SKM-1 (cell line): ENCODE results near the gene LCLAT1.

Source experiments
- DNase-seq: peaks from one replicate; lab custom pipeline; 2025; ENCODE audit not compliant: unreplicated experiment; lab: John Stamatoyannopoulos, UW

LCLAT1 gene

DNA sequence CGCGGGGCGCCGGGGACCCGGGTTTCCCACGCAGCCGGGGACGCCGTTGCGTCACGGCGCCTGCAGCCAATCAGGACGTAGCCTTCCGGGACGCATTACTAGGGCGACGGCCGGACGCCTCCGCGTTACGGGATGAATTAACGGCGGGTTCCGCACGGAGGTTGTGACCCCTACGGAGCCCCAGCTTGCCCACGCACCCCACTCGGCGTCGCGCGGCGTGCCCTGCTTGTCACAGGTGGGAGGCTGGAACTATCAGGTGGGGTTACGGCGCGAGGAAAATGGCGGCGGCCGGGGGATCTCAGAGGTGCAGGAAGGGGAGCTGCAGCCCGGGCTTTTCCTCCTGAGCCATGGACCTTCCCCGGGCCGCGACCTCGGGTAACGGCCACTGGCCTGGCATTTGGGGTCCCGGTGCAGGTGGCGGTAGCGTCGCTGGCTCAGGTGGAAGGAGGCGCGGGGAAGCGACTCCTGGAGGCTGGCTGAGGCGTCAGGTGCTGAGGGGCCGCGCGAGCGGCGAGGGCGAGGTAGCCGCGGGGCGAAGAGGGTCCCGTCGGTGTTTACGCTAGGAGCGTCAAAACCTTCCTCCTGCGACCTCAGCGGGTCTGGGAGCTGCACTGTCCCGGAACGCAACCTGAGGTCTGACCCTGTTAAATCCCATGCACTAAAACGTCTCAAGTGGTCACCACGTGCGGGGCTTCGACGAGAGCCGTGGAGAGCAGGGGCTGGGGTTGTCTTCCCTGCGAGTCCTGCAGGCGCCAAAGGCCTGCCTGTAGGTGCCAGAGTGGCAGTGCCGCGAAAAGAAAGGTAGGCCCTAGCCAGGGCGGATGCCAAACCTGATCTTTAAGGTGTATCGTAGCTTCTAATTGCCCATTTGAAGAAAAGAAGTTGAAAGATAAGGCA is at the start of gene LCLAT1:
TSS of gene LCLAT1 (plus strand) at position 98 of the 897 bp plus-strand sequence. CDS start 78,345 bp downstream, outside the sequence.
- DNase-seq: peak; percentile 49

GRCh38 chr2:30398084-30398873 is 48.8 kb upstream of the LCLAT1 start:
- no peak for DNase-seq

DNA sequence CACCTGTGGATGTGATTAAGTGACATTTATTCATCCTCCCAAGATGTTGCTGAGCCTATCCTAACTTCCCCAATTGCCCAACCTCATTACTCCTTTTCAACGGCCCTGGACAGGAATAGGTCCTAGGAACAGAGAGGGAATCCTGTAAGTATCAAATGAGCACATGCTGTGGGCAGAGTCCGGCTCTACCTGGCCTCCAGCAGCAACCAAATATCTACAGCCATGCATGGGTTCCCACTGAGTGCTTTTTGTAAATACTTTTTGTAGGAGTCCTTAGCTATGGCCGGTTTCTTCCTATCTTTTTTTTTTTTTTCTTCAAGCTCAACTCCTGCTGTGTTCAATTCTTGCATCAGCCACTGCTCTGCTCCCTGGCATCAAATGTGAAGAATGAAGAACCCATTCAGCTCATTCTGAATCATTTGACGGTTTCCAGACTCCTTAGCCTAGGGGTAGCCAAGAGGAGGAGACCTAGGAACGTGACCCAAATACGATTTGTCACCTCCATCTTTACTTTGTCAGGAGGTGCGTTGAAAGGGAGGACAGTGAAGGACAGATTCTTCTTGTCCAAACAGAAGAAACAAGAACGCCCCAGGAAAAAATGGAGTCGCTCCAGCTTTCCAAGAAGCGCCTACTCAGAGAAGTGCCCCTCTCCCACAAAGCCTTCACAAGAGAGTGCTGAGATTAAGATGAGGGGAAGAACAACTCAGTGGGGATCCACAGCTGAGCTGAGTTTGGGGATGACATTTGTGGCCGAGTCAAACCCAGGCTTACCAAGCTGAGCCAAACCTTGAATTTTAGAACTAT is 46.7 kb upstream of the LCLAT1 start:
- no peak for DNase-seq

DNA sequence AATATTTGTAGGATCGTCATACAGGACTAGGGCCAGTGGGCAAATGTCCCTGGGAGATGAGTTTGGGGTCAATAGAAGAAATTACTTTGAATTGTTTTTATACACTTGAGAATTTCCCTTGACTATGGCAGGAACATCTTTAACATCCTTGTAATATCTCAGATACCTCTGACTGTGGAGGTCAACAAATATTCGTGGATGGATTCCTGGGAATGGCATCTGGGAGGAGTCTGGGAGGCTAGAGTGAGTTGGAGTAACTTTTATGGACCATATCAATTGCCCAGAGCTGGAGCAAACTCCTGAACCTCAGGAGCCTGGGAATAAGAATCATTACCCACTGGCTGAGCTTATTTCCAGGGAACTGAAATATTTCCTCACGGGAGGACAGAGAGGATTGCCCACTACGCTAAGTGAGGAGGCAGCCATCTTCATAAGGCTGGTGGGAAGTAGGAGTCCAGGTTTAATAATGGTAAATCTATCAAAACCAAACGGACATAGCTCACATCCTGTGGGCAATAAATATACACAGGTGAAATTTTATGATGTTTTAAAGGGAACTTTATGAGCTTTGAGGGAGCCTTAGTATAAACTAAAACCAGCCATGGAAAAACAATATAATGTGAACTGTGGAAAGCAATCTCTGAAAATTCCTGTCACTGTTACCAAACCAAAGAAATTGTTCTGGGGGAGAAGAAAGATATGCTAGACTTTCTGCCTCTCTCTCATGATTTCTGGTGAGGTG is 44.4 kb upstream of the LCLAT1 start:
- no peak for DNase-seq

DNA sequence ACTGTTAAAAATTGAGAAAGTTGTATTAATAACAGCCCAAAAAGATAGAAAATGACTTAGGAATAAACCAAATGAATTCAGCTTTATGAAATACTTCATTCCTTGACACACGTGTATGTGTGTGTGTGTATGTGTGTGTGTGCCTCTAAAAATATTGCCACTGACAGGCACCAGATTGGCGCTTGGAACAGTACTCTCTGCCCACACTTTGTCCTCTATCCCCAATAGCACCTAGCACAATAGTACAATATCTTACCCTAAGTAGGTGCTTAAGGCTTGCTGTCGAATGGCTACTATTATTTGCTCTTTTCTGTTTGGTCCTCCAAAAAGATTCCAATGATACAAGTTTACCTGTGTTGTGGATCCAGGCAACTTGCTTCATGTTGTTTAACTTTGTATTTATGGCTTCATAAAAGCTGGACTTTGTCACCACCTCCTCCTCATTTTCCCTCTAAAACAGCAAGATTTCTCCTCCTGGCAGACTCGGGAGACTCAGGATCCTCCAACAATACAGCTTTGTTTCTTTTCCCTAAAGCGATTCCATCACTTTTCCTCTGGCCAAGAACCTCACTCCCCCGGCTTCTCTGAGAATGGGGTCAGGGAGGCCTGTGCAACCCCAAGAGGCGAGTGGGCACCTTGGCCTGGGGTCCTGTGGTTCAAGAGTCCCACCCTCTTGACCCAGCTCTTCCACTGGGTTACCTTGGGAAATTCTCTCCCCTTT is 43.3 kb upstream of the LCLAT1 start:
- DNase-seq: no peak

DNA sequence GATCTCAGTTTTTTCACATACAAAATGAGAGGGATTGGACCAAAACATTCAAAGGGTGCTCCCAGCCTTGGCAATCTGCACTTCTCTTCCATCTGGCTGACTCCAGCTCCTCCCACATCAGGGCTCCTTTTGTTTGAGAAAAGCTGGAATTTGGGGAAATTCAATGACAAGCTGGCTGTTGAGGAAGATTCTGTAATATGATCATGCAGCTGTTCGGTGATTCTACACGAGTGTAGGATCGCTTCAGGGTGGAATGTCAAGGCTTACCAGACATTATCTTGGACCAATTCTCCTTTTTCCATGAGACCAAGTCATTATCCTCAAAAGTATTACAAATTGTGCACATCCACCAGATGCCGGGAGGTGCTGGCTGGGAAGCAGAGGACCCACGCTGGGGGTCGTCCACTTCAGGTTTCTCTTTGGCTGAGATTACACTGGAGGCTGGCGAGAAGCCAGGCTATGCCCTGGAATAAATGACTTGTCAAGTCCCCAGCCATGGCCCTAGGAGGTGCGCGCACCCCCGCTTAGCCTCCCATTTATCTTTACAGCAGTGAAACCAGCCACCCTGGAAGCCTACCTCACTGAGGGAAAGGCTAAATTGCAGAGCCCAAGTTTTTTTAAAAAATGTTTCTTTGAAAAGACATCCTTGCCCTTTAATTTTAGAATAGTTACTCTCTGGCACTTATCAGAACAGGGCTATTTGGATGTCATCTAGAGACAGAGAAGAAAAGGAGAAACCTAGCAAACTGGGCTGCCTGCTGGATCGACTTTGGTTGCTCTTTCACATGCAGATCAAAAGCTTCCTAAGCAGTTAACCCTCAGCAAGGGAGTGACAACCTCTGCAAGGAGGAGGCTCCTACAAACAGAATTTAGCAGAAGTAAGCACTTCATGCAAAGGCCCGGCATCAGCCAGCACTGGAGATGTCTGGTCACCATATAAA is 42.5 kb upstream of the LCLAT1 start:
- DNase-seq: no peak

DNA sequence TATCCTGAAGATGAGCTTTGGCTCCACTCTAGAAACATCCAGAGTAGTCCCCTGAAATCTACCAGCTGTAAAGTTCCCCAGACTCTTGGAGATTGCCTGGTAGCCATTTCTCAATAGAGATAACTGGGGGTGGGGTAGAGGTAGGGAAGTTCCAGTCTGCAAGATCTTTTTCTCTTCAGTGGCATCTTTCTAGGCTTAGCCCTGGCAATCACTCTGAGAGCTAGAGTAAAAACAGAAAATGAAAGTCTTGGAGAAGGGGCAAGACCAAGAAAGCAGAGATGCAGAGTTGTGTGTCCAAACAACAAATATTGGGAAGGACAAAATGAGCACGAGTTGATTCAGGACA is 41.8 kb upstream of the LCLAT1 start:
- DNase-seq: no peak

DNA sequence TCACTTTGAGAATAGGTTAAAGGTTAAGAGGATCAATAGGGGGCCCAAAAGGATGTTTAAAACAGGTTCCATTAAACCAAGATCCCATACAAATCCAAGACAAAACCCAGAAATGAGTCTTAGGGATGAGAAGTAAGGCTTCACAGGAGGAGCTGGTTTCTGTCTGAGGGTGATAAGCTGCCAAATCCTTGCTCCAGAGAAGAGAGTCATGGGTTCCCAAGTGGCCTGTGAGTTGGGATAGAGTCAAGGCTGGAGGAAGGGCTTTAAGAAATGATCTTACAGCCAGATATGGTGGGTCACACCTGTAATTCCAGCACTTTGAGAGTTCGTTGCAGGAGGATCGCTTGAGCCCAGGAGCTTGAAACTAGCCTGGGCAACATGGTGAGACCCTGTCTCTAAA is 40.2 kb upstream of the LCLAT1 start:
- no peak for DNase-seq

DNA sequence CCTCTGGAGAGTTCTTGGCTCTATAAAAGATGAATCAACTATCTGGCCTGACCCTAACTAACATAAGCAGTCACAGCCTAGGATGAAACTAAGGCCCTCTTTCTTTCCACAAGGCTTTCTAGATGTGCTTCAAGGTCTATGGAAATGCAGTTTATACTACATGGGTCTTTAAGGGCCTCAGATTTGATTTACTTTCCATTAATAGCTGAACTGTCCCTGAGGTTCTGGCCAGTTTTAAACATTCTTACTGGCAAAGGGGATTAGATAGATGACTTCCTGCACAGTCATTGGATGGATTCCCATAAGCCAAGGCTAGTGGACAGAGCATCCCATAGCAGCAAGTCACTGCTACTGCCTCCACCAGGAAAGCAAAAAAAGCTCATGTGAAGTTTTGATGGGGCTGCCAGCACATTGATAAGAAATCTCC is 38.1 kb upstream of the LCLAT1 start:
- no peak for DNase-seq

- no peak for DNase-seq
Measured at GRCh38 chr2:30410217-30410616, 36.8 kb upstream of the LCLAT1 start.

GRCh38 chr2:30412047-30412683 is 34.9 kb upstream of the LCLAT1 start:
- DNase-seq: no peak

DNA sequence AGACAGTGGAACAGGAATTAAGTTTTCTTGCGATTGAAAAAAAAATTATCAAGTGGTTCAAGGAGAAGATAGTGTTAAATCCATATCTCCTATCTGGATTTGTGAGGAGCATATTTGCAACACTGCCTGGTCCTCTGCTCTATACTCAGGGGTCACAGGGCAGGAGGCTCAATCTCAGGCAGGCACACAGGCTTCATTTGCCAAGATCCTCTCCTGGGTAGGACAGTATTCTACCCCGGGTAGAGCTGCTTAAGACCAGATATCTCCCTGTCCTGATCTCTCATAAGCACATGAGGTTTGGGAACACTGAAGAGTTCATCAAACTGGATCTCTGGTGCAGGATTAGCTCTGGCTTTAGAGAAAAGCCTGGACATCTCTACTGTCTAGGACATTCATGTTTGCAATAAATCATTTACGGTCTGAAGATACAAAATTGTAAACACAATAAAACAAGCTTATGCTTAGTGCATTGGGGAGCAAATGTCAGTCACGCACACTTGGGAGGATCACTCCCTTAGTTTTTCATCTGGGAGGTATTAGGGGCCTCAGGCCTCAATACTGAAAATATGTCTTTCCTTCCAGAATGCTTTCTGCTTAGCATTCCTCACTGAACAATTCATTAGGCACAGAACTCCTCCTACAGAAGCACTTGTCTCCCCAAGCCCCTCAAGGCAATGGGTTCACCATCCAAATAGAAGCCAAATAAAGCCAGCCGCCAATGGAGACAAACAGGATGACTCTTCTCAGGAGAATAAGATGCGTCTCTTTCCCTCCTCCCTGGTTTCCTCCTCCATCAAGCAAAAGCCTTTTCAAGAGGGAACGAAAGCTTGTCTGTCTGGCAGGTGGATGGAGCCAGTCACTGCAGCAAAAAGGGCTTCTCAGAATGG is 34.1 kb upstream of the LCLAT1 start:
- DNase-seq: no peak

DNA sequence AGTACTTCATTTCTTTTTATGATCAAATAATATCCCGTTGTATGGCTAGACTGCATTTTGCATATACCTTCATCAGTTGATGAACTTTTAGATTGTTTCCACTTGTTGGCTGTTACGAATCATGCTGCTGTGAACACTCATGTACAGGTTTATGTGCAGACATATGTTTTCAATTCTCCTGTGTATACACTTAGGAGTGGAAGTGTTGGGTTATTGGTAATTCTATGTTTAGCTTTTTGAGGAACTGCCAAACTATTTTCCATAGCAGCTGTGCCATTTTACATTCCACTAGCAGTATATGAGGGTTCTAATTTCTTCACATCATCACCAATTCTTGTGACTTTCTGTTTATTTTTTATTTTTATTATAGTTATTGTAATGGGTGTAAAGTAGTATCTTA is 32.1 kb upstream of the LCLAT1 start:
- no peak for DNase-seq

DNA sequence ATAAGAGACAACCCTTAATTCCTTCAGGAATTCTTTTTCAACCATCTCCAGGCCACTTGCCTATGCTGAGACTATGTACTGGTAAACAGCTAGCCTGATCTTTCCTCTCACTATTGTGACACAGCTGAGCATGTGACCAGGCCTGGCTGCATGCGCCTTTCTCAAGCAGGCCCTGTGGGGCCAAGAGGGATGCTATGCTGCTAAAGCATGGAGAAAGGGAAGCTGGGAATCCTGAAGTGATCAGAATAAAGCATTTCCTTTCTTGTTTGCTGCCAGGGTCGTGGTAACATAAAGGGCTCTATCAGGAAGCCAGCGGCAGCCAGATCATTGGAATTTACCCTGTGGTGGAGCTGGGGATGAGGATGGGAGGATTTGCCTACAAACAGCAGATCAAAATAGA is 29.8 kb upstream of the LCLAT1 start:
- DNase-seq: no peak

- DNase-seq: no peak
Measured at GRCh38 chr2:30421026-30421603, 25.9 kb upstream of the LCLAT1 start.

DNA sequence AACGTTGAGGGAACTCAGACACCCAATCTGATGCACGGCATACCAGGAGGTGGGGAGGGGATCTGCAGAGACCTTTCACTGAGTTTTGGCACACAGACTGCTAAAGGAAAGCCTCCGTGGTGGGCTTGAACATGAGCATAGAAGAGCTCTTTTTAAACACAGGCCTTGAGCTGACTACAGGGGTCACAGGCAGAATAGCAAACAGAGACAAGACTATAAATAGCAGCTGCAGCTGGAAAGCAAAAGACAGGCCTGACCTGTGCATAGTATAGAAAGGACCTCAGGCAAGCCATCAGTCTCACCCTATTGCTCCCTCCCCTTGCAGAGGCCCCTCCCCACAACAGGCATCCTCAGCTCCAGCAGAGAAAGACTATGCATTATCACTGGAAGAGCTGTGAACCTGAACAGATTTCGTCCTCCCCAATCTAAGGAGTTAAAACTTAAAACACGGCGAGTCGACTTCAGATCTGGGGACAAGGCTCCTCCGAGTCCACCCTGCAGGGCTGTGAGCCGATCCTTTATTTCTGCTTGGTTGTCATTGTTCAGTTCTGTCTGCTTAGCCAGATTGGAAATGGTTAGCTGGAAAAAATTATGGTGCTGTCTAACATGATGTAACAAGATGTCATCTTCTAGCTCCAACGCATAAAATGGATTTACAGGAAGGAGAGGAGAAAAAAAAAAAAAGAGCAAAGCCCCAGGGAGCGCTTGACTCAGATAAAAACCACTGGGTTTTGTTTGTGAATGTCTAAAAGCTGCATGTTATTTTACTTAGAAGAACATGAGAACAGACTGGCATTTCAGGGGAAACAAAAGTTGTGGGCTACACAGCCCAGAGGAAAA is 25.2 kb upstream of the LCLAT1 start:
- DNase-seq: no peak
